GM12878 (cell line): Measurements from ENCODE around the gene ERCC5. TPM values are rescaled to one million over a fixed set of nuclear protein-coding genes. Genes with fewer than 3 reads are reported as not detected.

Experiments used
- CHD2 ChIP-seq: IDR thresholded peaks from 2 replicates; pipeline ENCODE4 v1.6.1; 2011; ENCODE audit warnings: low read depth, low read length, improper control_type of control experiment, borderline replicate concordance
- EED ChIP-seq: sonication (generic); IDR thresholded peaks from 2 replicates; pipeline ENCODE4 v1.6.1; 2016; ENCODE audit warnings: antibody characterized with exemption, low read depth
- EGR1 ChIP-seq, 2 experiments: IDR thresholded peaks; 1 replicate in 1 of 2; 2 replicates in 1 of 2; pipeline ENCODE4 v1.6.1; 2011 to 2012; ENCODE audit warnings: low read depth in 2 of 2, low read length in 2 of 2, borderline replicate concordance in 1 of 2, mild to moderate bottlenecking in 1 of 2, moderate library complexity in 1 of 2
- HSF1 ChIP-seq: fragments of 150-350 bp; IDR thresholded peaks from 2 replicates; pipeline ENCODE4 v1.6.1; 2014; ENCODE audit warnings: mild to moderate bottlenecking, low read depth, low read length
- IKZF2 ChIP-seq, 2 experiments: fragments of 450-650 bp; IDR thresholded peaks; 2 replicates each; pipeline ENCODE4 v1.6.1; 2017; ENCODE audit warnings: mild to moderate bottlenecking in 2 of 2, moderate library complexity in 2 of 2
- IRF5 ChIP-seq: fragments of 450-650 bp; IDR thresholded peaks from 2 replicates; pipeline ENCODE4 v1.6.1; 2017; ENCODE audit warnings: borderline replicate concordance
- NFXL1 ChIP-seq: fragments of 450-650 bp; IDR thresholded peaks from 2 replicates; pipeline ENCODE4 v1.6.1; 2017; ENCODE audit warnings: antibody characterized with exemption, mild to moderate bottlenecking, borderline replicate concordance
- NR2C1 ChIP-seq: fragments of 450-650 bp; IDR thresholded peaks from 2 replicates; pipeline ENCODE4 v1.6.1; 2017; ENCODE audit warnings: antibody characterized with exemption, mild to moderate bottlenecking, moderate library complexity
- POU2F2 ChIP-seq: IDR thresholded peaks from 3 replicates; pipeline ENCODE4 v1.6.1; 2011; ENCODE audit warnings: low read depth, mild to moderate bottlenecking, low read length, borderline replicate concordance
- RAD21 ChIP-seq: IDR thresholded peaks from 2 replicates; pipeline ENCODE4 v1.6.1; 2011; ENCODE audit warnings: mild to moderate bottlenecking, low read depth, low read length, moderate library complexity; ENCODE audit not compliant: insufficient read depth
- RCOR1 ChIP-seq: conservative IDR thresholded peaks from 2 replicates; pipeline ENCODE4 v1.6.1; 2012; ENCODE audit warnings: low read depth, low read length, improper control_type of control experiment
- SMARCA5 ChIP-seq: fragments of 450-650 bp; IDR thresholded peaks from 2 replicates; pipeline ENCODE4 v1.6.1; 2017; ENCODE audit warnings: mild to moderate bottlenecking
- SMC3 ChIP-seq: IDR thresholded peaks from 2 replicates; pipeline ENCODE4 v1.6.1; 2011; ENCODE audit warnings: low read length, improper control_type of control experiment, borderline replicate concordance
- ZNF687 ChIP-seq: fragments of 450-650 bp; IDR thresholded peaks from 2 replicates; pipeline ENCODE4 v1.6.1; 2017; ENCODE audit warnings: mild to moderate bottlenecking, moderate library complexity
- polyA plus RNA-seq, 11 experiments: library from polyadenylated mRNA; depleted of rRNA in 4 of 11; unstranded in 6 of 11; stranded (reverse) in 5 of 11; fragments of >200 nt; fragmentation: Nextera tagmentation in 4 of 11; fragmentation: Illumina TruSeq in 1 of 11; extraction: Ambion mirVana in 4 of 11; extraction: Trizol in 1 of 11; gene quantifications; 1 replicate in 1 of 11; 2 replicates in 10 of 11; pipeline versions ENCODE4 v1.2.1 to v1.2.3, GENCODE V29; 2011 to 2016; ENCODE audit warnings: inconsistent platforms in 2 of 11, missing spikeins in 2 of 11, low read depth in 1 of 11
- total RNA-seq, 4 experiments: library from RNA; depleted of rRNA in 3 of 4; stranded (reverse); fragments of >200 nt in 3 of 4; fragmentation: Illumina TruSeq in 1 of 4; extraction: Trizol in 1 of 4; gene quantifications; 2 replicates each; pipeline versions ENCODE4 v1.2.1 to v1.2.3, GENCODE V29; 2013 to 2021
- TF ChIP-seq, protein P1 (sequence below): IDR thresholded peaks from 2 replicates; pipeline ENCODE4 v1.6.1; 2011; ENCODE audit warnings: low read depth, mild to moderate bottlenecking, low read length, moderate library complexity, borderline replicate concordance; ENCODE audit errors: extremely low read depth
- TF ChIP-seq, protein P2 (sequence below): fragments of 450-650 bp; IDR thresholded peaks from 2 replicates; pipeline ENCODE4 v1.6.1; 2016; ENCODE audit warnings: mild to moderate bottlenecking, moderate library complexity, borderline replicate concordance

Gene ERCC5
- total and polyA plus RNA-seq, 10 of the 15 experiments (the other 5 are each of a cell fraction or from before 2014, with no cell fraction given) = 11.7 to 59.2 (median 41.6) TPM

DNA sequence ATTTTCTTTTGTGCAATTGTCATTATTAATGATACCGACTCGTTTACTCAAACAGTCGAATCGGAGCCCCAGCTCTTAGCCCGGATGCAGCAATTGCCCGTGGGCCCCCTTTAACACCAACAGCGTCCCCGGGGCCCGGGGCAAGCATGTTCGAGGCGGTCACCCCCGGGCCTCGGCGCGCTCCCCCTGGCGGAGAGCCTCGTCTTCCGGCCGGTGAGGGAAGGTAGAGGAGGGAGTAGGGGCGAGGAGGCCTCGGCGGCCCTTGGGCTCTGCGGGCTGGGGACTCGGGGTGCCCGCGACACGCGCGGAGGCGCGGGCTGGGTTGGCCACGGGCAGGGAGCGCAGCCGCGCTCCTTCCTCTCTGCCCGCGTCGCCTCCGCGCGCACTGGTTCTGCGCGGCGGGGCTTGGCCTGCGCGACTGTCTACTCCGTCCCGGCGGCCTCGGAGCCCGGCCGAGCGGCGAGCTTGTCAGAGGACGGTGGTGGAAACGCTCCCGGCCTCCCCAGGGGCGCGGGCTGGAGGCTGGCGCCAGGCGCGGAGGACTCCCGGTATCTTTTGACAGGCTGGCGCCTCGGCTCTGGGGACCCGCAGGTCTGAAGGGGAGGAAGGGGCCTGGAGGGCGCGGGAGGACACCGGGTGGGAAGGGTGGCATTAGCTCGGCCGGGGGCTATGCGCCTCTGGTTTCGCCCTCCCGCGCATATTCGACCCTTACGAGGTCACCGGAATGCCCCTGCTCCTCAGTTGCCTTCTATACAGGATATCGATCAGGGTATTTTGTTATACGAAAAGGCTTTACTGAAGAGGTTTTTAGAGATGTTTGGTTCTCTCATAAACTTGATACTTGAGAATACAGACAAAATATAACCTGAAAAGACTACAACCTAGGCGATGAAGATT is 45.4 kb upstream of the ERCC5 start (continued):
- peak; percentile 25; the same call in 1 of the 2 replicates for TF ChIP-seq NFXL1
- TF ChIP-seq RAD21 = peak; percentile 61
- no peak for TF ChIP-seq IRF5
- TF ChIP-seq IKZF2 (IDR thresholded peaks at IDR 0.05) = peak; percentile 16 to 35; a peak in 1 of 4 replicates
- TF ChIP-seq SMC3 = peak; percentile 51; the same call in 1 of the 2 replicates
- TF ChIP-seq, protein P1, sequence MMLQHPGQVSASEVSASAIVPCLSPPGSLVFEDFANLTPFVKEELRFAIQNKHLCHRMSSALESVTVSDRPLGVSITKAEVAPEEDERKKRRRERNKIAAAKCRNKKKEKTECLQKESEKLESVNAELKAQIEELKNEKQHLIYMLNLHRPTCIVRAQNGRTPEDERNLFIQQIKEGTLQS = peak; percentile 40; the same call in 1 of the 2 replicates
- 0 out of 2 replicates have a peak, but pooled peaks have one; percentile 39 for TF ChIP-seq CHD2
- peak; percentile 80 for TF ChIP-seq ZNF687
- TF ChIP-seq, protein P2, sequence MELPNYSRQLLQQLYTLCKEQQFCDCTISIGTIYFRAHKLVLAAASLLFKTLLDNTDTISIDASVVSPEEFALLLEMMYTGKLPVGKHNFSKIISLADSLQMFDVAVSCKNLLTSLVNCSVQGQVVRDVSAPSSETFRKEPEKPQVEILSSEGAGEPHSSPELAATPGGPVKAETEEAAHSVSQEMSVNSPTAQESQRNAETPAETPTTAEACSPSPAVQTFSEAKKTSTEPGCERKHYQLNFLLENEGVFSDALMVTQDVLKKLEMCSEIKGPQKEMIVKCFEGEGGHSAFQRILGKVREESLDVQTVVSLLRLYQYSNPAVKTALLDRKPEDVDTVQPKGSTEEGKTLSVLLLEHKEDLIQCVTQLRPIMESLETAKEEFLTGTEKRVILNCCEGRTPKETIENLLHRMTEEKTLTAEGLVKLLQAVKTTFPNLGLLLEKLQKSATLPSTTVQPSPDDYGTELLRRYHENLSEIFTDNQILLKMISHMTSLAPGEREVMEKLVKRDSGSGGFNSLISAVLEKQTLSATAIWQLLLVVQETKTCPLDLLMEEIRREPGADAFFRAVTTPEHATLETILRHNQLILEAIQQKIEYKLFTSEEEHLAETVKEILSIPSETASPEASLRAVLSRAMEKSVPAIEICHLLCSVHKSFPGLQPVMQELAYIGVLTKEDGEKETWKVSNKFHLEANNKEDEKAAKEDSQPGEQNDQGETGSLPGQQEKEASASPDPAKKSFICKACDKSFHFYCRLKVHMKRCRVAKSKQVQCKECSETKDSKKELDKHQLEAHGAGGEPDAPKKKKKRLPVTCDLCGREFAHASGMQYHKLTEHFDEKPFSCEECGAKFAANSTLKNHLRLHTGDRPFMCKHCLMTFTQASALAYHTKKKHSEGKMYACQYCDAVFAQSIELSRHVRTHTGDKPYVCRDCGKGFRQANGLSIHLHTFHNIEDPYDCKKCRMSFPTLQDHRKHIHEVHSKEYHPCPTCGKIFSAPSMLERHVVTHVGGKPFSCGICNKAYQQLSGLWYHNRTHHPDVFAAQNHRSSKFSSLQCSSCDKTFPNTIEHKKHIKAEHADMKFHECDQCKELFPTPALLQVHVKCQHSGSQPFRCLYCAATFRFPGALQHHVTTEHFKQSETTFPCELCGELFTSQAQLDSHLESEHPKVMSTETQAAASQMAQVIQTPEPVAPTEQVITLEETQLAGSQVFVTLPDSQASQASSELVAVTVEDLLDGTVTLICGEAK = peak; percentile 57; the same call in 1 of the 2 replicates
- peak; percentile 99 for TF ChIP-seq SMARCA5
- TF ChIP-seq RCOR1 = no peak
- 0 out of 3 replicates have a peak, but pooled peaks have one; percentile 24 for TF ChIP-seq POU2F2
- TF ChIP-seq EED = peak; percentile 34; the same call in 1 of the 2 replicates
- TF ChIP-seq HSF1 = 0 out of 2 replicates have a peak, but pooled peaks have one; percentile 26
- TF ChIP-seq EGR1 (IDR thresholded peaks at IDR 0.05; ENCODE audit: borderline replicate concordance in 1 of 2, low read depth in 2 of 2, low read length in 2 of 2) = no peak
- 0 out of 2 replicates have a peak, but pooled peaks have one; percentile 8 for TF ChIP-seq NR2C1
